Iris pigment epithelial cell (primary cell): ENCODE data around the gene FAM163A.
A peak's percentile ranks its signal among the peaks of the same experiment; 100 is the strongest.
"Not testable (repeated sequence)": the region's sequence is repeated elsewhere in the genome, so short reads cannot be mapped to it uniquely, and the experiment has no call there.

Source experiments
- DNase-seq: peaks from one replicate; pipeline ENCODE4 v3.0.0-alpha.2; 2011; ENCODE audit warnings: low read depth

Gene FAM163A

GRCh38 chr1:179794146-179794545 lies 51.1 kb downstream of the FAM163A start:
- no peak for DNase-seq

- peak; percentile 62 for DNase-seq
Observed at GRCh38 chr1:179794669-179795068, 51.6 kb downstream of the FAM163A start.

- DNase-seq: no peak
Observed at GRCh38 chr1:179798213-179798863, 55.2 kb downstream of the FAM163A start.

- no peak for DNase-seq
Observed at GRCh38 chr1:179798864-179799516, 55.9 kb downstream of the FAM163A start.

- no peak for DNase-seq
Observed at GRCh38 chr1:179800481-179800880, 57.4 kb downstream of the FAM163A start.

- no peak for DNase-seq
Observed at GRCh38 chr1:179803104-179803503, 60.0 kb downstream of the FAM163A start.

GRCh38 chr1:179803918-179804317 lies 60.8 kb downstream of the FAM163A start:
- no peak for DNase-seq

- not testable (repeated sequence) for DNase-seq
Observed at GRCh38 chr1:179804417-179804816, 61.3 kb downstream of the FAM163A start.

GRCh38 chr1:179805291-179806195 lies 62.5 kb downstream of the FAM163A start:
- DNase-seq: no peak

GRCh38 chr1:179806333-179806732 lies 63.2 kb downstream of the FAM163A start:
- DNase-seq: no peak

- no peak for DNase-seq
Observed at GRCh38 chr1:179807291-179807690, 64.2 kb downstream of the FAM163A start.

- peak; percentile 98 for DNase-seq
Observed at GRCh38 chr1:179807691-179808485, 64.8 kb downstream of the FAM163A start.

GRCh38 chr1:179808503-179808902 lies 65.4 kb downstream of the FAM163A start:
- DNase-seq: no peak

- peak; percentile 75 for DNase-seq
Observed at GRCh38 chr1:179809506-179810366, 66.6 kb downstream of the FAM163A start.

- no peak for DNase-seq
Observed at GRCh38 chr1:179810367-179810715, 67.2 kb downstream of the FAM163A start.

GRCh38 chr1:179812501-179813292 lies 69.6 kb downstream of the FAM163A start:
- DNase-seq: no peak

- no peak for DNase-seq
Observed at GRCh38 chr1:179813626-179814545, 70.8 kb downstream of the FAM163A start.

GRCh38 chr1:179814546-179814838 lies 71.4 kb downstream of the FAM163A start:
- no peak for DNase-seq

GRCh38 chr1:179815641-179816040 lies 72.5 kb downstream of the FAM163A start:
- DNase-seq: no peak
